ENCODE results near the gene DENND1A.
"Not testable (repeated sequence)": the region's sequence is repeated elsewhere in the genome, so short reads cannot be mapped to it uniquely, and the experiment has no call there.

Gene DENND1A

DNA sequence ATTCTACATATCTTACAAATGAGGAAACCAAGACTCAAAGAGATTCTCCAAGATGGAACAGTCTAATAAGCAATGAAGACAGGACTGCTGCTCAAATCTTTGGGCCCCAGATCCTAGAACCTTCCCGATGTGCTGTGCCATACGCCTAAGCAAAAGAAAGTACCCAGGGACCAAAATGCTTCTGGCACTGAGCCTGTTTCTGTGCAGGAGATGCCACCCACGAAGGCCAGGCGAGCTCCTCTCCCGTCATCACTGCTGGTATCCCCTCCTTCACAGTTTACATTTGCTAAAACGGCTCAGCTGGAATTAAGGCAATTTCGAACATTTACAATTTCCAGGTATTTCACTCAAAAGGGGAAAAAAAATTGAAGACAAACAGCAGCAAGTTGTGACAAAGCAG, 277.5 kb downstream of the DENND1A start:
- DNase-seq (ENCODE audit: low spot score) = no peak

DNA sequence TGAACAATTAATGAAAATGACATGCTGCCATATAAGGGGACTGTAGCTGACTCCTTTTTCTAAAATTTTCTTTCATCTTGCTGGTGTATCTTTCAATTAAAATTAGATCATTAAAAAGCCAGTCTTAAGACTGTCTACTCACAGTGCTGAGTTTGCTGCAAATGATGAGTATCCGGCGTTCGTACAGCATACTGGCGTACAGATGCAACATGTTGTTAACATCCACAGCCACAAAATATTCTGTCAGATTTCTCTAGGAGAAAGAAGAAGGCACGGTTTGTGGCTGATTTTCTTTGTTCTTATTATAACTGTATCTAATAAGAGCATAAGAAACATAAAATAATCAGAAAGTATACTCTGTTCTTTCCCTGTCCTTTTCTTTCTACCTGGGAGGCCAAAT, 278.1 kb downstream of the DENND1A start:
- no peak for DNase-seq (ENCODE audit: low spot score)

DNA sequence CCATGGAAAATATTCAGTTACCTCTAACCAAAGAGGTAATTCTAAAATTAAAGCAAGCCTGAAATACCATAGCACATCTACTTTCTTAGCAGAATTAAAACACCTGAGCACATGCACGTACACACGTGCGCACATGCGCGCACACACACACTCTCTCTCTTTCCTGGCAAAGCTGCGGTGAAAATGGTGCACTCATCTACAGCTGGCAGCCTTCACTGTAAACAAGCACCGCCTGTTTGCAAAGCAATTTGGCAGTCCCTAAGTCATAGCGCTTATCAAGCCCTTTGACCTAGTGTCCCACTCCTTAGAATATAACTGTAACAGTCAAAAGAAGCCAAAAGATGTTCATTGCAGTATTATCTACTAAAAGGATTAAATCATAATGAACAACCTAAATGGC, 278.7 kb downstream of the DENND1A start:
- DNase-seq (ENCODE audit: low spot score) = no peak

DNA sequence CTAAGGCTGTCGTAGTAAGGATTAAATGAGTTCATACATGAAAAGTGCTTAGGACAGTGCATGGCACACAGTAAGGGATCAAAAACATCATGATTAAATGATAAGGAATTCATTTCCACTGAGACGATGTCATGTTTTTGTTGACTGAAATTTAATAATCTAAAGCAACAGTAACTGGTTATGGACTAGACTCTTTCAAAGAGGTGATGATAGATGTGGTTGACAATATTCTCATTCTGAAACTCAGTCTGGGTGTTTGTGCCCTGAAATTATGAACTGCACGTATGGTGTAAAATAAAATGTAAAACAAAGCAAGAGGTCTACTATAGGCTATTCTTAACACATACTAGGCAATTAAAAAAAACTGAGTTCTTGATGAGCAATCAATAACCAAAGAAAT, 280.0 kb downstream of the DENND1A start:
- no peak for DNase-seq (ENCODE audit: low spot score)

DNA sequence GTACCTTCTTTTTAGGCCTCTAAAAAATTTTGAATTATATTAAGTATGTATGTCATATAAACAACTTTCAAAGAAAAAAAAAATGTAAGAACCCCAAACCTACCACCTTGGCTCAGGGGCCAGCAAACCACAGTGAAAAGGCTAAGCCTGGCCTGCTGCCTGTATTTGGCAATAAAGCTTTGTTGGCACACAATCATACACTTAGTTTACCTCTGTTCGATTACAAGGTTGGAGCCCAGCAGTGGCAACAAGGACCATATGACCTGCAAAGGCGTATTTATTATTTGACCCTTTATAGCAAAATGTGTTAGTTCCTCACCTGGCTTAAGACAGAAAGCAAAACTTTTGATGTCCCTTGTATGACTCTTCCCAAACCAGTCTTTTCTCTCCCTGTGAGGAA, 282.8 kb downstream of the DENND1A start:
- no peak for DNase-seq (ENCODE audit: low spot score)

DNA sequence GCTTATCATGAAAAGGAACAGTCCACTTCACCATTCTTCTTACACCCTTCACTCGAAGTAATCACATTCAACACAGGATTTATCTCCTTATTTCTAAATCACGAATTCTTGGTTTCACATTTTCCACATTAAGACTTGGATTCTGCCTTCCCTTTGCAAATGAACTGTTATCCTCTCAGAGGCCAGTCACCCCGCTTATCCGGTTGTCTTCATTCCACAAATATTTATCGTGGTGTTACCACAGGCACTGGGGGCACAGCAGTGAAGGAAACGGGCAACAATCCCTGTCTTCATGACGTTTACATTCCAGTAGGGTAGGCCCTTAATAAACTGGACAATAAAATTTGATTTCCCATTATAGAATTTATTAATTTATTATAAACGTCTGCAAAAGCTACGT, 284.2 kb downstream of the DENND1A start:
- no peak for DNase-seq (ENCODE audit: low spot score)

DNA sequence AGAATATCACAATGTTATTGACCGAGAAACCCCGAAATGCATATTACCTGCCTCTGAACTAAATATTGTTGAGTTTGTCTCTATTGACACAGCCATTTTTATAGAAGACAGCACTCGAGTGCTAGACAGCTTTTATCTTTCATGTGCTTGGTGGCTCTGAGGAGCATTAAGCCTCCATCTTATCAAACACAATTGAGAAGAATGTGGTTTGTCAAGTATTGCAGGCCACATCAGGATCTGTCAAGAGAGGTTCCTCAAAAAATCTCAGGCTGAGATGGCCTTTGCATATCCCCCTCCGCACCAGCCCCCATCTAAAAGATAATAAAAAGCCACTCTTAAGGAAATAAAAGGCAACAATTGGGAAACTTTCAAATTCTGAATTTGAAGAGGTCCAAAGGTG, 284.8 kb downstream of the DENND1A start:
- DNase-seq (ENCODE audit: low spot score) = no peak

DNA sequence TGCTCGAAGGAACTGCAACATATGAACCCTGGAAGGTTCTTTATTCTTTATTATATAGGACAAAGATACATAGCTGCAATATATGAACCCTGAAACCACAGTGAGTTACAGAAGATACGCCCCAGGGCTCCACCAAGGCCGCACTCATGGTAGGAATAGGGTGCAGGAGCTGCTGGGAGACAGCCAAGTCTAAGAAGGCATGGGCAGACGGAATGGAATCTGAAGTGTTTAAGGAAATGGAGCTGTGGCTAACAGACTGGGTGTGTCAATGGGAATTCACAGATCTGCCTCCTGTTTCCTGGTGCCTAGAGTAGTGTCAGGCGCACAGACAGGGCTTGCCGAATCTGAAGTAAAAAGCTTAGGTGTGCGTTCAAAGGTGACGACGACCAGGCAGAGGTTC, 286.4 kb downstream of the DENND1A start:
- DNase-seq (ENCODE audit: low spot score) = no peak

DNA sequence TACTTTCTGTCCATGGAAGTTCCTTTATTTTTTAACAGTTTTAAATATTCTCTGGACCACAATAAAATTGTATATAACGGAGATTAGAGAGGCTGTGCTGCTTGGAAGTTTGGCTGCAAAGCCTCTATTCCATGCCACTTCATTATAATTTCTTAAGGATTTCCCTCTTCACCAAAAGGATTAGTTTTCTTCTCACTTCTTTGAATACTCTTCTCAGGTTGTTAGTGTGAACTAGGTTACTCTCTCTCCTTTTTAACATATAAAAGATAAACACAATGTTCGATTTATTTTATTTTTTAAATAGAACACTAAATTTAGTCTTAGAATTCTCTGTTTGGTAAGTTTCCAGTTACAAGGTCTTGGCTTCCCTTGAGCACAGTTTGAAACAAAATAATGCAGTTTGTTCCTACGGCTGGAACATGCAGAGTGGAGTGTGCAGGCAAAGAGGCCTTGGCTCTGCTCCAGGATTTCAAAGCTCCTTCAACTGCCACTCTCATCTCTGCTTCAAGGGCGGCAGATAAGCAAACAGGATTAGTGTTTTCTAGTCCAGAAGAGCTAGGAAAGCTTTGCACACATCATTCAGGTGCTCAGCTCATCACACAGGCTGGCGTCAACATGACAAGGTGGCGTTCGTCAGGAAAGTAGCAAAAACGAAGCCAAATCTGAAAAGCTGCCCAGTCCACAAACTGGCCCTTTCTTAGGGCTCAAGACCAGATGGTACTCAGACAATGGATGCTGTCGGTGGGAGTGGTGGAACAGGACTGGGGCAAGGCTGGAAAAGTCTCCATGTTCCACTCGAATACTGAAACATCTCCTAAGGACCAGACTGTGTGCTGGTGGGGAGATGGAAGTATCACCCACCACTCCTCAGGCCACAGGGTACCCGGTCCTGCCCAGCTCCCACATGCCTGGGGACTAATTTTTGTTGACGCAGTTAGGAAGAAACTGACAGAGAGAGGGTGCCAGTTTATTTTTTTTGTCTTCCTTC, 287.3 kb downstream of the DENND1A start:
- DNase-seq (ENCODE audit: low spot score) = no peak

DNA sequence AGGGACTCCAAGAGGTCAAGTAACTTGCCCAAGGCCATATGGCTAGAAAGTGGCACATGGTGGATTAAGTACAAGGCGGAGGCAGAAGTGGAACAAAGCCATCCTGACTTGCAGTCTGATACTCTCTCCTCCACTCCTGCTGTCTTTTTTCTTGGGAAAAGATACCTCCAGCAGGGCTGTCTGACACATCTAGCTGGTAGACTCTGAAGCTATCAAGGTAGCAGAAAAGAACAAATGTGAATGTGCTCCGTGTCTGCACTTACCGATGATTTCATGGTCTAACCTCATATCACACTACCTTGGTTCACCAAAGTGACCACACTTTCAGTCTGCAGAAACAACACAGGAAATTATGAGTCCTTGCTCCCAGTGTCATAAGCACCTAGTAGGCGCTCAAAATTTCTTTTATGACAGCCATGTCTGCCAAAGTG, 289.1 kb downstream of the DENND1A start:
- DNase-seq (ENCODE audit: low spot score) = no peak

DNA sequence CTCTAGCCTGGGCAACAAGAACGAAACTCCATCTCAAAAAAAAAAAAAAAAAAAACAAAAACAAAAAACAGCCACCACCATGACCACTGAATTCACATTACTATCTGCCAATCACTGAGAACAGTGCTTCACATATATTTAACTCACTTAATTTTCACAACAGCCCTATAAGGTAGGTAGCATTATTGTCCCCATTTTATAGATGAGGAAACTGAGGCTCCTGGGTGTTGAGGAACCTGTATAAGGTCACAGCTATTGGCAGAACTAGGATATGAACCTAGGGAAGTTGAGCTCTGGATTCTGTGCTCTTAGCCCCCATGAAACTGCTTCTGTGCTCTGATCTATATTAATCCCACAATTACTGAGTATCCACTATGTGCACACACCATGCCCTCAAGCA, 290.2 kb downstream of the DENND1A start:
- no peak for DNase-seq (ENCODE audit: low spot score)

DNA sequence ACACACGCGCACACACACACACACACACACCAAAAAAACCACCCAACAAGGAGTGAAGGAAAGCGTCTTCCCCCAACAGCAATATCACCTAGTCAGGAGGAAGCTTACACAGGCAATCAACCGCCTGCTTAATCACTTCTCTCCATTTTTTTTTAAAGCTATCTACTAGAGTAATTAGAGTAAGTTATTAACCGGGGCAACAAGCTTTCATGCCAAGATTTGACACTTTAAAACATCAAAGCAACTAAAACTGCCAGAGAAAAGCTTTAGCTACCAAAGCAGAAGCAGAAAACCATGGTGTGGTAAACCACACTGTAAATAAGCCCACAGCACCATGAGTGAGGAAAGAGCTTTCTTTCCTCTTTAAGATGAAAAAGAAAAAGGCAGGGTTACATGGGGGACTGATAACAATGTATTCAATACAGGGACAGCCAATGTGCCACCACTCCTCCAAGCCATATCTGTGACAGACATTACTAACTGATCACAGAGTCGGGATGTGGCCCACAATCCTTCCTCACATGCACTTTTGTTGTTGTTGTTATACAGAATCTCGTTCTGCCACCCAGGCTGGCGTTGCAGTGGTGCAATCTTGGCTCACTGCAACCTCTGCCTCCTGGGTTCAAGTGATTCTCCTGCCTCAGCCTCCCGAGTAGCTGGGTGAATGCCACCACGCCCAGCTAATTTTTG, 291.8 kb downstream of the DENND1A start:
- DNase-seq (ENCODE audit: low spot score) = no peak

DNA sequence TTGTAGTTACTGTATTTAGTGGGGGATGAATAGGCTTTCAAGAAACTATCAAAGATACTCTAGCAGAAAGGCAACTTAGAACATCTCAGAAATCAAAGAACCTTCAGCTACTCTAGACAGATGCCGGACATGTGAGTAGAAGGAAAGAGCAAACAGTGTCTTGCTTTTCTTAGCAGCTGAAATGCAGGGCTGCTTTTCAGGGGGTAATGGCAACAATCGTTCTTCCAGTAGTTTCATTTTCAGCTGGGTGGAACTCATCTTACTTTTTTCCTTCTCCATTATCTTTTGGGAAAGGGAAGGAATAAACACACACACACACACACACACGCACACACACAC, 292.4 kb downstream of the DENND1A start:
- DNase-seq (ENCODE audit: low spot score) = no peak

DNA sequence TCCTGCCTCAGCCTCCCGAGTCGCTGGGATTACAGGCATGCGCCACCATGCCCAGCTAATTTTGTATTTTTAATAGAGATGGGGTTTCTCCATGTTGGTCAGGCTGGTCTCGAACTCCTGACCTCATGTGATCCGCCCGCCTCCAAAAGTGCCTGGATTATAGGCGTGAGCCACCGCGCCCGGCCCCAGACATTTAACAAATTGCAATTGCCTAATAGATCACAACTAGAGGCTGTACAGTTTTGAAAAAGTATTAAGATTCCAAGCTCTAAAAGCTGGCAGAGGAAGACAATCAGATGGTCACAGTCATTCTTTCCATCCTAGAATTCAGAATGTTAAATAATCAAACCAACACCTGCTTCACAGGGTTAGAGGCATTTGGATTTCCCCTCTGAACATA, 293.1 kb downstream of the DENND1A start:
- not testable (repeated sequence) for DNase-seq (ENCODE audit: low spot score)

DNA sequence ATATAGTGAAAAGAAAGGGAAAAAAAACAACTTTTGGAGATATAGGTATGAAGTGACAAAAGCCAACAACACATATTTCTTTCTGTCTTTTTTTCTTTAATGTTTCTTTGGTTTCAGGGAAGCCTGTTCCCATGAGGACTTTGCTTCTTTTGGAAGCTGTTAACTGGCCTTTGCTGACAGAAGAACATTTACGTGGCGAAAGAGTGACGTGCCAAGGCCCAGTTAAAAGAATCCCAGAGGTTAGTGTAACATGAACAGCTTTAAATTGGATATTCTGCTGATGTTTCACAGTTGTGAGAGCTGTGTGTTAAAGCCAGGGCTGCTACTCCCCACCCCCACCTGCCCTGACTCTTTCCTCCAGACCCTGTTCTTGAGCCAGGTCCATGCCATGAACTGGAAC, 298.1 kb downstream of the DENND1A start:
- DNase-seq (ENCODE audit: low spot score) = no peak

DNA sequence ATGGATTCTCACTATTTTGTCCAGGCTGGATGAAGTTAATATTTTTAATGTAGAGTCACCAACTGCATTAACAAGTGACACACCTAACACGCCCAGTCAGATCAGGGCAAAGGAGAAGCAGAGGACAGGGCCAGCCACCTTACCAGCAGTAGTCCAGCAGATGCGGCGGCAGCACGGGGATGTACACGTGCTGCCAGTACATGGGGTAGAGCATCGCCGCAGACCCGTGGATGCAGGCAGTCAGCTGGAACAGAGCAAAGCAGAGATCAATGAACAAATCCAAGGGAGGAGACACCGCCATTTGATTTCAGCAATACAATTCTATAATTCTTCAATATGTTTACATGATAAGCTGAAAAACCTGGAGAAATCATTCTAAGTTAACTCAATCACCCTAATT, 299.7 kb downstream of the DENND1A start:
- DNase-seq (ENCODE audit: low spot score) = no peak

DNA sequence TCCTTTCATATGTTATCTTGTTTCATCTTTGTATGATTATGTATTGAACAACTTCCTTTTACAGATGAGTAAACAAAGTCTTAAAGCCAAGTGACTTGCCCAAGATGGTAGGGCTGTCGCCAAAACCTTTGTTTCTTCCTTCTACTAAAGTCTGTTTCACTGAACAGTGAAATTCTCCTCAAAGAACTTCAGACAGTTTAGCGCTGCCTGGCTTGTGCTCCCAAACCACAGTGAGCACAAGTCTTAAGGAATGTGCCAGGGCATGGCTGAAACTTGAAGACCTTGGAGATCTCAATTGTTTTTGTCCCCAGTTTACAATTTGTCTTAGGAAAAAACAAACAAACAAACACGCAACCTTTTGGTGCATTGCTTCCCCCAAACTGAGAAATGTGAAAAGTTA, 300.4 kb downstream of the DENND1A start:
- DNase-seq (ENCODE audit: low spot score) = no peak

DNA sequence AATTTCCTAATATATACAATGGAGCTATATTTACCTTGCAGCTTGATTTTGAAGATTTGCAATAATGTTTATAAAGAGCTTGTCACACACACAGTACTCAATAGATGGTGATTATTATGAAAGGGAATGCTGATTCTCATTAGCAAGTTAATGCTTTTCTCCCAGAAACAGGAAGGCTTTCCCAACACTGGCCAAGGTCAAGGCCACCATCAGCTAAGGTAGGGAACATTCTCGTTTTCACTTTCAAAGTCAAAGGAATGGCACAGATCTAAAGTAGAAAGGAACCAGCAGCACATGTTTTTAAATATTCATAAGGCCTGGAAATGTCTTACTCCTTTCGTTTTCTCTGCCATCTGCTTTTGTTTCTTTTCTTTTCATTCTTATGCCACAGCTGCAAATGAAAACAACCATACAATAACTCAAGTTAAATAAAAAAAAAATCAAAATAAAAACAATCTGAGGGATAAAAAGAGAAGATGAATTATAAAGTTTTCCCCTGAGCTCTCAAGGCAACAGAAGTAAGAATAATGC, 307.1 kb downstream of the DENND1A start:
- no peak for DNase-seq (ENCODE audit: low spot score)

DNA sequence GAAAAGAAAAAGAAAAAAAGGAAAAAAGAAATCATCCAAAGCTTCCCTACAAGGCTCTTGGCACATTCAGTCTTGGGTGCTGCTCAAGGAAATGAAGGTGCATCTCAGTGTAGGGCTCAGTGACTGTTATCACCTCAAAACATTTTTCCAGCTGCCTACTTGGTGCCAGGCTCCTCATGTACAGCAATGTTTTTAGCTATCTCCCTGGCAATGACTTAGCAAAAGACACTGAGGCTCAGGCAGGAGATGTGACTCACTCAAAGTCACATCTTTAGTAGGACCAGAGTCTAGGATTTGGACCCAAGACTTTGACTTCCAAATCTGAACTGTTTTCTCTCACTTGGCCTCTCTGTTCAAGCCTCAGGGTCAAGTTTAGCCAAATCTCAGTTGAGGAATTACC, 309.7 kb downstream of the DENND1A start:
- DNase-seq (ENCODE audit: low spot score) = no peak

DNA sequence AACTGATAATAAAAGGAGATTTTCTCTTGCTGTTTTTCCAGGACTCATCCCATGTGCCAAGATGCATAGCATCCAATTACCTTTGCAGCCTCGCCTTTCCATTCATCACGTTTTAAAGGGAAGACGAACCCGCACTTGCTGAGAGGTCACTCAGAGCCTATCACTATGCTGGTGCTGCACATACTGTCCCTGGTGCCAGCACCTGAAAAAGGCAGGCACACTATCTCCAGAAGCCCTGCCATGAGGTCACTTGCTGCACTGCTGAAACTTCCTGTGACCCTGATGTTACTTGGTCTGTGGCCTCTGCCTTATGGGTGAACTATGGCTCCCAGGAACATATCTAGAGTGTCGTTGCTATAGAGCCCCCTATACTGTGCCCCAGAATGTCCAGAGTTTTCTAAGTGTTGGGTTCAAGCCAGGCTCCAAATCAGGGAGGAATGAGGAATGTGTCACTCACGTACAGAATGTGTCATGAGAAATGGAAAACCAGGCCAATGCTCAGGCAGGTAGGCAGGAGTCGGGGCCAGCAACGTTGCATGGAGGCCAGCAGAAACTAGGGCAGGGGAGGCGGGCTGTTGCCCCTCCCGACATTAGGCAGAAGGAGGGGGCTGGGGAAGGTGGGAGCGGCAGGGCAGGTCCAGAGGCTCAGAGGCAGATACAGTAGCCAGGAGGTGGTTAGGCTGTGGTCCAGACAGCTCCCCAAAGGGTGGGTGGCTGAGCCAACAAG, 311.8 kb downstream of the DENND1A start:
- DNase-seq (ENCODE audit: low spot score) = no peak

DNA sequence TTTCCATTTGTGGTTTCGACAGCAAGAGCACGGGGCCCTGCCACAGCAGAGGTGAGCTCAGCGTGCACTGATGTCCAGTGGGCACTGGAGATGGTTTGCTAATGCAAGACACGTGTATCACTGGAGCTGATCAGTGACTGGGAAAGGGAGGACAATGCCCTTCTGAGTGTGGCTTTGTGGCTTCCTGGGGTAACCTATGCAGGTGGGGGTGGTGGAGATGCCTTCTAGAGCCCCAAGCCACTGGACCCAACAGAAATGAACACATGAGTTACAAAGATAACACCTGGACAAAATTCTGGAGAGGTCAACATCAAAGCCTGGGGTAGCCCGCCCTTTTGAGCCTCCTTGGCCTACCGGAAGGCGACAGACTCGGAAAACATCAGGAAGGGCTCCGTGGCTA, 312.6 kb downstream of the DENND1A start:
- no peak for DNase-seq (ENCODE audit: low spot score)

DNA sequence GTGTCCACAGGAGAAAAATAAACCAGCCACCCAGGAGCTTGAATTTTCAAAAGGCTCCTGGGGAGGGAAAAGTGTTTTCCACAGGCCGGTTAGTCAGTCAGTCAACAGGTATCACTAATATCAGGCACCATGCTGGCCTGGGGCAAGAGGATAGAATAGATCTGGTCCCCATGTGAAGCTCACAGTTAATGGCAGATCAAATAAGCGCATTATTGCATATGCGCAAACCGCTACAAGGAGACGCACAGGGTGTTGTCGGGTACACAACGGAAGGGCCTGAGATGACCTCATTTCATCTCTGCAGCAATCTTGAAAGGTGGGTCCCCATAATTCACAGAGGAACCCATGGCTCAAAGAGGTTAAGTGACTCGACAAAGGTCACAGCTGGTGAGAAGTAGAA, 313.2 kb downstream of the DENND1A start:
- DNase-seq (ENCODE audit: low spot score) = no peak

DNA sequence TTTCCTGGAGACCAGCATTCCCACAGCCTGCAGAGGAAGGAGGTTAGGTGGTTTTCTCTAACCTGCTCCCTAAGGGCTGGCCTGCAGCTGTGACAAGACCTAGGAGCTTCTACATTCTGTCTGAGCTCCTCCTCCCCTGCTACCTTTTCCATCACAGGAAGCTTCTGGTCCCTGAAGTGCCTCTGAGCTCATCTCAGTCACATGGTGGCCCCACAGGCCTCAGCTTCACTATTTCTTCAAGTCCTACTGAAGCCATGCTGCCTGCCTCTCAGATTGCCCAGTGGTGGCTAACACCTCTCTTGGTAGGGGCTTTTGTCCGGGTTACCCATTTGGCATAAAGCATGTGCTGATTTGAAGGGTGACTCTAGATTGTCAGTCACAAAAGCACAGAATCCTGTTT, 314.5 kb downstream of the DENND1A start:
- no peak for DNase-seq (ENCODE audit: low spot score)
